Subcutaneous adipose tissue (tissue), 4 donors: ENCODE results near the gene ZNF516. TPM values are rescaled to one million over a fixed set of nuclear protein-coding genes. Genes with fewer than 3 reads are reported as not detected.

Experiments used
- total RNA-seq, 4 donors: library from RNA; depleted of rRNA; stranded (reverse); fragments of >200 nt; gene quantifications; one replicate each; pipeline ENCODE4 v1.1.0, GENCODE V29; 2016
- TF ChIP-seq, protein P1 (sequence below): fragments of 450-650 bp; IDR thresholded peaks from one replicate; pipeline ENCODE4 v1.5.1; 2016; ENCODE audit warnings: low read depth, mild to moderate bottlenecking, control low read depth, antibody characterized with exemption, moderate library complexity

ZNF516 gene
- total RNA-seq, 4 donors from 2014 or later, result 15.4 to 22.3 (median 17.5) TPM

DNA sequence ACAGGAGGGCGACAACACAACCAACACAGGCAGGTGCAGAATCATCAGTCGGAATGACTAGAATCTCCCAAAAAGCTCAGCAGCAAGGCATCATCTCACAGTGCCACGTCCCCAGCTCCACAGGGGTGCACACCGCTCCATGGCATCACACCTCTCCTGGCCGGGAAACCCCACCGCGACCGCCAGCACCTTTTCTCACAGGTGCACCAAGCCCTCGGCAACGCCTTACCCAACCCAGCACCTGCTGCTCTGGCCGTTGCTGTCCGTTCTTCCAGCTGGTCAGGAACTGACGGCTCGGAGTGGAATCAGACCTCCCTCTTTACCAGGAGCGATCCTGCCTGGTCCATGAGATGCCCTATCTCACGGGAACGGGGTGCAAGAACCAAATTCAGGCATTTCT lies 61.3 kb downstream of the ZNF516 start:
- TF ChIP-seq, protein P1, sequence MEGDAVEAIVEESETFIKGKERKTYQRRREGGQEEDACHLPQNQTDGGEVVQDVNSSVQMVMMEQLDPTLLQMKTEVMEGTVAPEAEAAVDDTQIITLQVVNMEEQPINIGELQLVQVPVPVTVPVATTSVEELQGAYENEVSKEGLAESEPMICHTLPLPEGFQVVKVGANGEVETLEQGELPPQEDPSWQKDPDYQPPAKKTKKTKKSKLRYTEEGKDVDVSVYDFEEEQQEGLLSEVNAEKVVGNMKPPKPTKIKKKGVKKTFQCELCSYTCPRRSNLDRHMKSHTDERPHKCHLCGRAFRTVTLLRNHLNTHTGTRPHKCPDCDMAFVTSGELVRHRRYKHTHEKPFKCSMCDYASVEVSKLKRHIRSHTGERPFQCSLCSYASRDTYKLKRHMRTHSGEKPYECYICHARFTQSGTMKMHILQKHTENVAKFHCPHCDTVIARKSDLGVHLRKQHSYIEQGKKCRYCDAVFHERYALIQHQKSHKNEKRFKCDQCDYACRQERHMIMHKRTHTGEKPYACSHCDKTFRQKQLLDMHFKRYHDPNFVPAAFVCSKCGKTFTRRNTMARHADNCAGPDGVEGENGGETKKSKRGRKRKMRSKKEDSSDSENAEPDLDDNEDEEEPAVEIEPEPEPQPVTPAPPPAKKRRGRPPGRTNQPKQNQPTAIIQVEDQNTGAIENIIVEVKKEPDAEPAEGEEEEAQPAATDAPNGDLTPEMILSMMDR, result no peak

DNA sequence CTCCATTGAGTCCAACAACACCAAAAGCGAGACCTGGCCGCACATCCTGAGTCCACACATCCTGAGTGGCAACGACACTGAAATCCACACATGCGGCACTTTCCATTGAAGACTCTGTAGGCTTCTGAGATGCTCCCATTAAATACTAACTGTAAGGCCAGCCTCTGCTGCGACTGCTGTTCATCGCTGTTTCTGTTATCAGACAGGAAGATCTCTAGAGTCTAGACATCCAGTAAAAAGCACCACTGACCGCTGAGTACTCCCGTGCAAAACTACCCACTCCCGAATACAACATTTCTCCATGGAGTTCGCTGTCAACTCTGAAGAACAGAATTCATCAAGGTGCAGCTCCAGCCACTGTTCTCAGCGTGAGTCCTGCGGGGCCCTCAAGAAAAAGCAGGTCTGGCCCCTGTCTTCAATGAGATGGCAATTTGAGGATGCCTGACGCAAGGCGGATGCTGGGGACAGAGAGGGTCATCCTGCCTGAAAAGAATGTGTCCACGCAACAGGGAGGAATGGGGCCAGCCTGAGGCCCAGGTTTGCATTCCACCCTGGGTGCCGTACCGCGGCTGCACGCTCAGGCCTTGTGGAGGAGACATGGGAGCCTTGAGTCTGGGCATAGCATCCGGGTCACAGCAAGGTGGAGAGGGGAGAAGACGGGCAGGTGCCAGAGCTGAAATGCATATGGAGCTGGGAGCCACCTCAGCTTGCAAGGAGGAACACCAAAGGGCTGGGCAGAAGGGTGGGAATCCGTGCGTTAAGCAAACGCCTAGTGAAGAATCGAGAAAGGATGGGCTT lies 61.9 kb downstream of the ZNF516 start:
- TF ChIP-seq, protein P1, result no peak

DNA sequence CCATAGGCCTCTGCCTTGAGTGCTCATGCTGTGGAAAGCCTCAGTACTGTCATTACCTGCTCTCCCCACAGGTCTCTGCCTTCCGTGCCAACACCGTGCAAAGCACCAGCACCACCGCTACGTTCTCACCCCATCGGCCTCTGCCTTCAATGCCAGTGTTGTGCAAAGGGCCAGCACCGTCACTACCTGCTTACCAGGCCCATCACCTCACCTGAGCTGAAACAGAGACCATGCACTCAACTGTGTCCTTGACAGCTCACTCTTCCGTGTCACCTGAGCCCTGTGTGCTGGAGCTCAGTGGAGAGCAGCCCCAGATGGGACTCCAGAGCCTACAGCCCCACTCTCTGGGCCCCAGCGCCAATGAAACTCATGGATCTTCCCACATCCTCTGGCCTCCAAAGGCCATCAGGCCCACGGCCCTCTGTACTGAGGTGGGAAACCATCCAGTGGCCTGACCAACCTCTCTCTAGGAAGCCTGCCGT lies 62.7 kb downstream of the ZNF516 start:
- TF ChIP-seq, protein P1, result no peak

DNA sequence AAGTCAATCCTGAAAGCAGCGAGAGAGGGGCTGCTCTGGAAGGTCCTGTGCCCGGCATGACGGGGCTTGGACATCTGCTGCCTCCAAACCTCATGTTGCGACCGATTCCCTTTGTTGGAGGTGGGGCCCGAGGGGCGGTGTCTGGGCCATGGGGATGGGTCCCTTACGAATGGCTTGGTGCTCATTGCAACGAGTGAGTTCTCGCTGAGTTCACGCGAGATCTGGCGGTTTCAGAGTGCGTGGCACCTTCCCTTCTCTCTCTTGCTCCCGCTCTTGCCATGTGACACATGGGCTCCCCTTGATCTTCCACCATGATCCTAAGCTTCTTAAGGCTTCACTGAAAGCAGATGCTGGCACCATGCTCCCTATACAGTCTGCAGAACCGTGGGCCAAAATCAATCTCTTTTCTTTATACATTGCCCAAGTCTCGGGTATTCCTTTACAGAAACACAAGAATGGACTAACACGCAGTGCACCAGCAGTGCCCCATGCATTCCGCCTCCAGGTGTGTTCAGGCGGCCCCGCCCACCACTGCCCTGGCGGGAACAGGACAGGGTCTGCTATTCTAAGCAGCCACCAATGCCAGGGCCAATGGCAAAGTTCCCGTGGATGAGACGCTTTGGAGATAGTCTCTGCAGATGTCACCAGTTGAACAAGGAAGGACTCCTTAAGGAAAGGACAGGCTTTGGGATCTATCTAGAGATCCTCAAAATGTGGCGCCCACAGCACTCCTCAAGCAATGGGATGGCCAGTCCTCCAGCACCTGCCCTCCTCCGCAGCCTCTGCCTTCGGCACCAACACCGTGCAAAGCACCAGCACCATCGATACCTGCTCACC lies 63.4 kb downstream of the ZNF516 start:
- TF ChIP-seq, protein P1, result no peak

DNA sequence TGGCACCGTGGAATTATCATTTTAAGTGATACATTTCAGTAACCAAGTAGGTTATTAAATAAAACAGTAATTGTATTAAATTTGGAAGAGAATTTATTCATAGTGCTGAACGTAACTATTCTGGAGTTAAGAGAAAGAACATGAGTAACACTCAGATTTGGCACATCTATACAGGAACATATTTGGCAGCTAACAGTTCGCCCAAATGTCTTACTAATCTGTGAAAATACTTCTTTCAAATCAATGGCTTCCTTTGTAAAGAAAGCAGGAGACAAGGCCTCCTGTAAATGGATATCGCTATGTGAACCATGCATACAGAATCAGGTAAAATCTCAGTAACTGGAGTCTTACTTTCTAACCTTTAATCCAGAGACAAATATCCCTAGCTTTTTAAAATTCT lies 64.4 kb downstream of the ZNF516 start:
- TF ChIP-seq, protein P1, result no peak

DNA sequence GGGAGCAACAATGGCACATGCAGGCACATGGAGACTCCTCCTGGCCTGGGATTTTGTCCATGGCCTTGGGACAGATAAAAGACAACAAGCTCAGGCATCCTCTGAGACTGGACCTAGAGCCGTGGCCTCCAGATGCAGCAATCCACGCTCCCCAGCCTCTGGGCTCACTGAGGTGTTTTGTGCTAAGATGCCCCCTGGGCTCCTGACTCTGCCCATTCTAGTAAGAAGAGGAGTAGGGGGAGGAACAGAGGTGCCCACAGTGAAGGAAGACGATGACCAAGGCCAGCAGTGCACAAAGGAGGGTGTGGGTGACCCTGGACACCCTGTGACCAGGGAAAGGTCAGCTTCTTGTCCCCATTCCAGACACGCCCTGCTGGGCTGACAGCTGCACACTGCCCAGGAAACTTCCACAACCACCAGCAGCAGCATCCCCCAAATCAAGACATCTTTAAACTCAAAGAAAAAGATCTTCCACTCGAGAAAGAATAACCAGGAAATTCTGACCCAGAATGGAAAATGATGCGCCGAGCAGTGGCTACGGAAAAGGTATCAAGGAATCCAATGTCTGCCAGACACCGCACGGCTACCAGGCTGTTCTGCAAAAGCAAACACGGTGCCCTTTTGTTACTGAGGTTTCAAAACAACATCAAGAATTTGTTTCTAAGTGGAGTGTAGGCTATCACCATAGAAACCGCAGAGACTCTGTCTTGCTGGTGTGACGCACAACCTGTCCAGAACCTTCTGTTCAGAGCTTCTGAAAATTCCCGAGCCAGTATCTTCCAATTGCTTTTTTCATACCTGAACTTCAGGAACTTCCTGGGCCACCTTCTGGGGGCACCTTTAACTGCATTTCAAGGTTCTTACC lies 65.5 kb downstream of the ZNF516 start:
- TF ChIP-seq, protein P1, result no peak
